NCI-H526 (cell line): ENCODE results near the gene ACO1.

Experiments used
- DNase-seq, 2 experiments: peaks; one replicate each; lab custom pipeline; 2025; lab: John Stamatoyannopoulos, UW

Gene ACO1

GRCh38 chr9:32419921-32420320 is 35.5 kb downstream of the ACO1 start:
- no peak for DNase-seq

- DNase-seq, result no peak
Measured at GRCh38 chr9:32422237-32422806, 37.9 kb downstream of the ACO1 start.

- DNase-seq, result no peak
Measured at GRCh38 chr9:32423371-32423770, 38.9 kb downstream of the ACO1 start.

- no peak for DNase-seq
Measured at GRCh38 chr9:32424616-32425015, 40.2 kb downstream of the ACO1 start.

GRCh38 chr9:32426278-32426939 is 42.0 kb downstream of the ACO1 start:
- no peak for DNase-seq

GRCh38 chr9:32427111-32427873 is 42.8 kb downstream of the ACO1 start:
- no peak for DNase-seq

- DNase-seq, result no peak
Measured at GRCh38 chr9:32430720-32431119, 46.3 kb downstream of the ACO1 start.

GRCh38 chr9:32431196-32431595 is 46.8 kb downstream of the ACO1 start:
- DNase-seq, result no peak

GRCh38 chr9:32431940-32432555 is 47.6 kb downstream of the ACO1 start:
- peak; percentile 24 to 65 for DNase-seq

GRCh38 chr9:32434892-32435291 is 50.4 kb downstream of the ACO1 start:
- DNase-seq, result no peak

- no peak for DNase-seq
Measured at GRCh38 chr9:32441678-32442077, 57.2 kb downstream of the ACO1 start.

- no peak for DNase-seq
Measured at GRCh38 chr9:32442433-32442832, 58.0 kb downstream of the ACO1 start.

- no peak for DNase-seq
Measured at GRCh38 chr9:32449969-32450368, 65.5 kb downstream of the ACO1 start.

- no peak for DNase-seq
Measured at GRCh38 chr9:32454280-32454679, 69.8 kb downstream of the ACO1 start.

GRCh38 chr9:32455738-32456137 is 71.3 kb downstream of the ACO1 start:
- DNase-seq, result no peak

GRCh38 chr9:32456564-32456963 is 72.1 kb downstream of the ACO1 start:
- no peak for DNase-seq

GRCh38 chr9:32463500-32464293 is 79.3 kb downstream of the ACO1 start:
- no peak for DNase-seq

GRCh38 chr9:32468740-32469139 is 84.3 kb downstream of the ACO1 start:
- no peak for DNase-seq

- no peak for DNase-seq
Measured at GRCh38 chr9:32472344-32472743, 87.9 kb downstream of the ACO1 start.

- DNase-seq, result no peak
Measured at GRCh38 chr9:32483343-32483742, 98.9 kb downstream of the ACO1 start.

- DNase-seq, result no peak
Measured at GRCh38 chr9:32486839-32487562, 102.6 kb downstream of the ACO1 start.
